GM23338 (cell line): Measurements from ENCODE around the gene DIAPH3. TPM values are rescaled to one million over a fixed set of nuclear protein-coding genes. Genes with fewer than 3 reads are reported as not detected.

Experiments used
- ATAC-seq: fragments of 200-7000 bp; cut with Tn5 transposase; 3 replicates; pipeline ENCODE4 v1.9.1; 2020
- DNase-seq: peaks from one replicate; pipeline ENCODE4 v3.0.0-alpha.2; 2015; ENCODE audit warnings: low spot score
- H2AFZ ChIP-seq: fragments of 200-600 bp; sonication (generic); 2 replicates; pipeline ENCODE4 v1.8.0; 2016; ENCODE audit warnings: antibody characterized with exemption, mild to moderate bottlenecking, moderate library complexity
- H3F3A ChIP-seq: fragments of 200-600 bp; sonication (generic); replicated peaks from 2 replicates; pipeline ENCODE4 v1.8.0; 2017; ENCODE audit warnings: antibody characterized with exemption, mixed run types, low read depth
- H3K27ac ChIP-seq: fragments of 200-600 bp; sonication (generic); 2 replicates; pipeline ENCODE4 v1.6.1; 2016; ENCODE audit warnings: low read depth
- H3K27me3 ChIP-seq: fragments of 200-600 bp; sonication (generic); 2 replicates; pipeline ENCODE4 v1.8.0; 2016; ENCODE audit warnings: mild to moderate bottlenecking, mixed run types, moderate library complexity; ENCODE audit not compliant: insufficient read depth
- H3K36me3 ChIP-seq: fragments of 200-600 bp; sonication (generic); 2 replicates; pipeline ENCODE4 v1.8.0; 2016; ENCODE audit warnings: mild to moderate bottlenecking; ENCODE audit not compliant: insufficient read depth
- H3K4me1 ChIP-seq: fragments of 200-600 bp; sonication (generic); 2 replicates; pipeline ENCODE4 v1.8.0; 2016; ENCODE audit warnings: mild to moderate bottlenecking, moderate library complexity; ENCODE audit not compliant: insufficient read depth
- H3K4me2 ChIP-seq: fragments of 200-600 bp; sonication (generic); 2 replicates; pipeline ENCODE4 v1.7.1; 2017; ENCODE audit warnings: mixed run types
- H3K4me3 ChIP-seq: fragments of 200-600 bp; sonication (generic); 2 replicates; pipeline ENCODE4 v1.6.1; 2016; ENCODE audit warnings: mixed run types
- H3K79me2 ChIP-seq: fragments of 200-600 bp; sonication (generic); replicated peaks from 2 replicates; pipeline ENCODE4 v1.8.0; 2017; ENCODE audit warnings: mild to moderate bottlenecking; ENCODE audit not compliant: insufficient read depth
- H3K9me2 ChIP-seq: fragments of 200-600 bp; sonication (generic); 2 replicates; pipeline ENCODE4 v1.8.0; 2017; ENCODE audit not compliant: insufficient read depth
- H4K20me1 ChIP-seq: fragments of 200-600 bp; sonication (generic); replicated peaks from 2 replicates; pipeline ENCODE4 v1.8.0; 2017; ENCODE audit warnings: mild to moderate bottlenecking; ENCODE audit not compliant: insufficient read depth
- H3K27ac Mint-ChIP-seq: 2 replicates; pipeline ENCODE4 v1.8.0; 2020; ENCODE audit warnings: inconsistent platforms, mild to moderate bottlenecking, moderate library complexity, mixed read lengths
- H3K27me3 Mint-ChIP-seq: 3 replicates; pipeline ENCODE4 v1.8.0; 2022; ENCODE audit warnings: low read depth, mild to moderate bottlenecking, moderate library complexity, mixed read lengths, inconsistent platforms; ENCODE audit not compliant: insufficient read depth, poor library complexity
- H3K36me3 Mint-ChIP-seq: 3 replicates; pipeline ENCODE4 v1.8.0; 2021; ENCODE audit warnings: low read depth, mild to moderate bottlenecking, inconsistent platforms, moderate library complexity, mixed read lengths
- H3K4me1 Mint-ChIP-seq: 3 replicates; pipeline ENCODE4 v1.8.0; 2020; ENCODE audit warnings: mild to moderate bottlenecking, inconsistent platforms, mixed read lengths
- H3K4me3 Mint-ChIP-seq: 3 replicates; pipeline ENCODE4 v1.8.0; 2021; ENCODE audit warnings: moderate library complexity, mild to moderate bottlenecking, inconsistent platforms, mixed read lengths
- H3K9me3 Mint-ChIP-seq: 3 replicates; pipeline ENCODE4 v1.8.0; 2020; ENCODE audit warnings: moderate library complexity, mild to moderate bottlenecking, inconsistent platforms, mixed read lengths
- CREB1 ChIP-seq: fragments of 250-450 bp; sonication (Bioruptor Pico); IDR thresholded peaks from 2 replicates; pipeline ENCODE4 v1.5.0; 2020; ENCODE audit warnings: low read depth, mild to moderate bottlenecking, moderate library complexity
- CTCF ChIP-seq, 2 experiments: fragments of 200-600 bp in 1 of 2; sonication (generic) in 1 of 2; conservative IDR thresholded peaks; 2 replicates each; pipeline versions ENCODE4 v1.5.1 to v1.6.1; 2016 to 2017; ENCODE audit warnings: antibody characterized with exemption in 2 of 2, low read depth in 2 of 2, mild to moderate bottlenecking in 2 of 2, moderate library complexity in 1 of 2
- EZH2 ChIP-seq: fragments of 200-600 bp; sonication (generic); IDR thresholded peaks from one replicate; pipeline ENCODE4 v1.8.0; 2017; ENCODE audit warnings: antibody characterized with exemption, mild to moderate bottlenecking, low read depth; ENCODE audit not compliant: unreplicated experiment
- EZH2phosphoT487 ChIP-seq: fragments of 200-600 bp; sonication (generic); IDR thresholded peaks from one replicate; pipeline ENCODE4 v1.8.1; 2018; ENCODE audit warnings: antibody characterized with exemption; ENCODE audit not compliant: unreplicated experiment
- JUNB ChIP-seq: IDR thresholded peaks from one replicate; pipeline ENCODE4 v1.6.1; 2016; ENCODE audit warnings: antibody characterized with exemption; ENCODE audit not compliant: unreplicated experiment
- NANOG ChIP-seq: IDR thresholded peaks from 2 replicates; pipeline ENCODE4 v1.6.1; 2016; ENCODE audit warnings: antibody characterized with exemption, borderline replicate concordance
- ZNF462 ChIP-seq: fragments of 250-450 bp; sonication (Bioruptor Pico); IDR thresholded peaks from 2 replicates; pipeline ENCODE4 v1.5.0; 2020; ENCODE audit warnings: mild to moderate bottlenecking, moderate library complexity
- polyA plus RNA-seq: library from polyadenylated mRNA; unstranded; fragments of >200 nt; fragmentation: Nextera tagmentation; extraction: Ambion mirVana; gene quantifications from 2 replicates; pipeline ENCODE4 v1.2.1, GENCODE V29; 2016
- total RNA-seq: library from RNA; depleted of rRNA; stranded (reverse); fragments of >200 nt; shearing (Covaris generic); gene quantifications from 2 replicates; pipeline ENCODE4 v1.2.3, GENCODE V29; 2014

The DIAPH3 gene
- total and polyA plus RNA-seq, 2 experiments from 2014 or later: 23.4 to 30.2 TPM

DNA sequence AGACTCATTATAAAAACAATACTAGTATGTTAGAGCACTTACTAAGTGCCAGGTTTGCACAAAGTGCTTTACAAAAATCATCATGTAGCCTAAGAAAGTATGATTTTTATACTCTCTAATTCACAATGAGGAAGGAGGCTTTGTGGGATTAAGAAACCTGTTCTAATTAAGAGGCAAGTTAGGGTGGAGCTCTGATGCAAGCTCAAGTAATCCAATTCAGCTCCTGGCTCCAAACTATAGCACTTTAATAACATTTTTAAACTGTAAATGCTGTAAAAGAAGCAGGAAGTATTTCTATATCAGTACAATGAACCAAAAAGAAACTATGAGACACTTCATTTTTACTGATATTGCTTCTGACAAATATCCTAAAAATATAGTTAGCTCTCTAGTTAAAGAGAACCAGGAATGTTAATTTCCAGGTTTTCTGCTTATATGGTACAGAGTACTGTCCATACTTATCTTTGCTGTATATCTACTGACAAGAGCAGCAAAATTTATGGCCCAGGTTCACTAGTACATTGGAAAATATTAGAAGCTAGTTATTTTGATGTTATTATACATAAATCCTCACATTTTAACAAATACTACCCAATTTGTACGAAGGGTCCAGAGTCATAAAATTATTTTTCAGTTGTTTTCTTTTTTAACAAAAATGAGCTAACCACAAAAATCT is 482.0 kb downstream of the DIAPH3 start:
- Histone ChIP-seq H3K27ac (no peak overlapping the region), H3K79me2 (no peaks in the 10 kb centered on the region), H3K27me3 (no peaks in the 10 kb centered on the region), H3F3A (no peaks in the 10 kb centered on the region), H3K4me1 (peaks cover 26% of the 10 kb centered on the region), H3K4me3 (no peak overlapping the region), H2AFZ (no peak overlapping the region), H3K36me3 (no peaks in the 10 kb centered on the region), H3K4me2 (no peak overlapping the region), H4K20me1 (no peaks in the 10 kb centered on the region), H3K9me2 (no peaks in the 10 kb centered on the region)
- H3K4me3 Mint-ChIP-seq: no peak overlapping the region
- ATAC-seq: no peak
- no peaks in the 10 kb centered on the region for H3K36me3 Mint-ChIP-seq
- H3K27me3 Mint-ChIP-seq: no peaks in the 10 kb centered on the region
- no peaks in the 10 kb centered on the region for H3K9me3 Mint-ChIP-seq
- TF ChIP-seq EZH2: no peak
- TF ChIP-seq CREB1 (CRISPR knock-in tag): no peak
- DNase-seq: no peak
- H3K27ac Mint-ChIP-seq: no peak overlapping the region
- peaks cover 28% of the 10 kb centered on the region for H3K4me1 Mint-ChIP-seq

DNA sequence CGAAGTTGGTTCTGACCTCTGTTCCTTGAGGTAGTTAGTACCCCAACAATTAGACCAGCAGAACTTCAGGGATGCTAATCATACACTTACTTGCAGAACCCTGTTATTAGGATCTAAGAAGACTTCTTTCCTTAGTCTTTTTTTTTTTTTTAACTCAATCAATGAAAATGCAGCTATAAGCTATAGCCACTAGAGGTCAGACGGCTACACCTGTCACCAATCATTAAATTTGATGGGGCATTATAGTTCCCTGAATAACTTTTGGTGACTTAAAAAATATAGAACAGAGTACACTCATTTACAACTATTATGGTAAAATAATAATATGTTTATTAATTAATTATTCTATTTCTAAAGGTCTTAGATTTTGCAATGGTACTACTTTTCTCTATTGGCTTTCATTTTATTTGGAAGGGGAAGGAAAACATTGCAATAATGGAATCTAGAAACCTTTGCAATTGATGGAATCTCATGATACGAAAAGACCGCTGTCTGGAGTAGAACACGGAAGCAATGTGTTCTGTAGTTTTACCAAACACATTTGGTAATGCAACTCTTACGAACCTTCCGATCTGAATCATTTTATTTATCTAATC is 483.2 kb downstream of the DIAPH3 start:
- Histone ChIP-seq H2AFZ (no peak overlapping the region), H3K4me3 (no peak overlapping the region), H3K36me3 (no peaks in the 10 kb centered on the region), H3K27me3 (no peaks in the 10 kb centered on the region), H3K4me1 (peaks cover 15% of the 10 kb centered on the region), H3K79me2 (no peaks in the 10 kb centered on the region), H3K27ac (no peak overlapping the region), H3K9me2 (no peaks in the 10 kb centered on the region), H3F3A (no peaks in the 10 kb centered on the region), H3K4me2 (no peak overlapping the region), H4K20me1 (no peaks in the 10 kb centered on the region)
- Mint-ChIP-seq H3K4me3 (no peak overlapping the region), H3K27ac (no peak overlapping the region), H3K4me1 (peaks cover 19% of the 10 kb centered on the region), H3K27me3 (no peaks in the 10 kb centered on the region), H3K36me3 (no peaks in the 10 kb centered on the region), H3K9me3 (no peaks in the 10 kb centered on the region)
- DNase-seq (peak; percentile 56), ATAC-seq (no peak)
- TF ChIP-seq NANOG (no peak), JUNB (no peak), CTCF (conservative IDR thresholded peaks at IDR 0.05; ENCODE audit: low read depth in 2 of 2) (peak; percentile 65 to 86), EZH2phosphoT487 (no peak), CREB1 (CRISPR knock-in tag) (no peak)

DNA sequence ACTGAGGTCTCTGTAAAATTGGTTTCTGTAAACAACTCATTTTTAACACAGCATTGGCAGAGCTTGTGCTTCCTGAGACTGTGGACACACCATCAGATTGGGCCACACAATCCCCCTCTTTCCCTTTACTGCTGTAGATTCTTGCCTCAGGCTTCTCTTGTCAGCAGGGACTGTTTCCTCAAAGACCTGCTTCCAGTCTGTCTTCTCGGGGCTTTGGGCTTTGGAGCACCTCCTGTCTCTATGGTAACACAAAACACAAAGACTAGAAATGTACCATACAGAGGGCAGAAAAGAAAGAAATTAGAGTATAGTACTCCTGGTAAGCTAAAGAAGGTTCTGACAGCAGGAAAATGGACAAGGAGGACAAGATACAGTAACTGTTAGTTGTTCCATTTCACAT is 484.5 kb downstream of the DIAPH3 start:
- ATAC-seq (peak; percentile 67; the same call in 2 of the 3 replicates), DNase-seq (peak; percentile 39)
- Histone ChIP-seq H3K36me3 (no peaks in the 10 kb centered on the region), H3K4me1 (peaks cover 2% of the 10 kb centered on the region; the same call in 1 of the 2 replicates), H3K27ac (no peak overlapping the region), H3K79me2 (no peaks in the 10 kb centered on the region), H3K9me2 (no peaks in the 10 kb centered on the region), H3K4me2 (no peak overlapping the region), H3F3A (no peaks in the 10 kb centered on the region), H3K4me3 (no peak overlapping the region), H3K27me3 (no peaks in the 10 kb centered on the region), H4K20me1 (no peaks in the 10 kb centered on the region), H2AFZ (no peak overlapping the region)
- H3K9me3 Mint-ChIP-seq: no peaks in the 10 kb centered on the region
- H3K4me3 Mint-ChIP-seq: no peak overlapping the region
- peaks cover 10% of the 10 kb centered on the region for H3K4me1 Mint-ChIP-seq
- no peaks in the 10 kb centered on the region for H3K27me3 Mint-ChIP-seq
- H3K27ac Mint-ChIP-seq: no peak overlapping the region; the same call in 1 of the 2 replicates
- no peaks in the 10 kb centered on the region for H3K36me3 Mint-ChIP-seq
- TF ChIP-seq ZNF462 (CRISPR knock-in tag): no peak
